ENCODE results near the gene PRSS57. TPM values are rescaled to one million over a fixed set of nuclear protein-coding genes. Genes with fewer than 3 reads are reported as not detected.
A peak's percentile ranks its signal among the peaks of the same experiment; 100 is the strongest.

The PRSS57 gene
- total and polyA plus RNA-seq, 2 of the 13 experiments (the other 11 are each of a cell fraction or from before 2014, with no cell fraction given), result 0.12 TPM; not detected in 1

DNA sequence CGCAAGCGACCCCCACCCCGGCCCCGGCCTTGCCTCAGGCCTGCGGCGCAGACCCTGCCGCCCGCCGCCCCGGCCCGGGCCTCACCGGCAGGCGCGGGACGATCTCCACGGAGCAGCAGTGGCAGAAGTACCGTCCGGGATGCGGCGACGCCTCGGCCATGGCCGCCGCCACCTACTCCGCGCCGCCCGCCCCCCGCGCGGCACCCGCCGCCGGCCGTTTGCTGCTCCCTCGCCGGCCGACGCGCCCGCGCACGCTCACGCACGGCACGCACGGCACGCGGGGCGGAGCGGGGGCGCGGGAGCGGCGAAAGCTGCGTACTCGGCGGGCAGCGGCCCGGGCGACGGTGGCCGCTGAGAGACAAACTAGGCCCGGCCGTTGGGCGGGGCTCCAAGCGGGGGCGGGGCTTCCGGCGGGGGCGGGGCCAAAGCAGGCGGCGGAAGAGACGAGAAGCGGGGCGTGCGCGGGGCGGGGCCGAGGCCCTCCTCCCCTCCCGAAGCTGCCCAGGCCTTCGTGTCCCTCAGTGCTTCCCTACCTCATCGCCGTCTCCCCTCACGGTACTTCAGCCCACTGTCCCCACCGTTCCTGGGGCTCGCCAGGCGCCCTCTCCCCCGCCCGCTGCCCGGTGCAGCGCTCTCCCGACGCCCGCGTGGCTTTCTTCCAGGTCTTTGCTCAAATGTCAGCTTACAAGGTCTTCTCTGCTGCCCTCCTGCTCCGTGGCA is 32.1 kb downstream of the PRSS57 start, which contains the start of gene RNF126 (continued):
- TF ChIP-seq, protein P1, sequence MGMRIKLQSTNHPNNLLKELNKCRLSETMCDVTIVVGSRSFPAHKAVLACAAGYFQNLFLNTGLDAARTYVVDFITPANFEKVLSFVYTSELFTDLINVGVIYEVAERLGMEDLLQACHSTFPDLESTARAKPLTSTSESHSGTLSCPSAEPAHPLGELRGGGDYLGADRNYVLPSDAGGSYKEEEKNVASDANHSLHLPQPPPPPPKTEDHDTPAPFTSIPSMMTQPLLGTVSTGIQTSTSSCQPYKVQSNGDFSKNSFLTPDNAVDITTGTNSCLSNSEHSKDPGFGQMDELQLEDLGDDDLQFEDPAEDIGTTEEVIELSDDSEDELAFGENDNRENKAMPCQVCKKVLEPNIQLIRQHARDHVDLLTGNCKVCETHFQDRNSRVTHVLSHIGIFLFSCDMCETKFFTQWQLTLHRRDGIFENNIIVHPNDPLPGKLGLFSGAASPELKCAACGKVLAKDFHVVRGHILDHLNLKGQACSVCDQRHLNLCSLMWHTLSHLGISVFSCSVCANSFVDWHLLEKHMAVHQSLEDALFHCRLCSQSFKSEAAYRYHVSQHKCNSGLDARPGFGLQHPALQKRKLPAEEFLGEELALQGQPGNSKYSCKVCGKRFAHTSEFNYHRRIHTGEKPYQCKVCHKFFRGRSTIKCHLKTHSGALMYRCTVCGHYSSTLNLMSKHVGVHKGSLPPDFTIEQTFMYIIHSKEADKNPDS (CRISPR knock-in tag; IDR thresholded peaks at IDR 0.05), result no peak
- TF ChIP-seq, protein P2, sequence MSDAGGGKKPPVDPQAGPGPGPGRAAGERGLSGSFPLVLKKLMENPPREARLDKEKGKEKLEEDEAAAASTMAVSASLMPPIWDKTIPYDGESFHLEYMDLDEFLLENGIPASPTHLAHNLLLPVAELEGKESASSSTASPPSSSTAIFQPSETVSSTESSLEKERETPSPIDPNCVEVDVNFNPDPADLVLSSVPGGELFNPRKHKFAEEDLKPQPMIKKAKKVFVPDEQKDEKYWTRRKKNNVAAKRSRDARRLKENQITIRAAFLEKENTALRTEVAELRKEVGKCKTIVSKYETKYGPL (CRISPR knock-in tag; IDR thresholded peaks at IDR 0.05), result no peak
- TF ChIP-seq HNRNPLL (IDR thresholded peaks at IDR 0.05; ENCODE audit: low read depth, low read length, poor library complexity, severe bottlenecking), result peak; percentile 88
- TF ChIP-seq KLF16 (CRISPR knock-in tag; IDR thresholded peaks at IDR 0.05), result 0 out of 4 replicates have a peak, but pooled peaks of 1 of the 2 experiments have one; percentile 34
- TF ChIP-seq, protein P3, sequence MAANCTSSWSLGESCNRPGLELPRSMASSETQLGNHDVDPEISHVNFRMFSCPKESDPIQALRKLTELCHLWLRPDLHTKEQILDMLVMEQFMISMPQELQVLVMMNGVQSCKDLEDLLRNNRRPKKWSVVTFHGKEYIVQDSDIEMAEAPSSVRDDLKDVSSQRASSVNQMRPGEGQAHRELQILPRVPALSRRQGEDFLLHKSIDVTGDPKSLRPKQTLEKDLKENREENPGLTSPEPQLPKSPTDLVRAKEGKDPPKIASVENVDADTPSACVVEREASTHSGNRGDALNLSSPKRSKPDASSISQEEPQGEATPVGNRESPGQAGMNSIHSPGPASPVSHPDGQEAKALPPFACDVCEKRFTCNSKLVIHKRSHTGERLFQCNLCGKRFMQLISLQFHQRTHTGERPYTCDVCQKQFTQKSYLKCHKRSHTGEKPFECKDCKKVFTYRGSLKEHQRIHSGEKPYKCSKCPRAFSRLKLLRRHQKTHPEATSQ (CRISPR knock-in tag; IDR thresholded peaks at IDR 0.05; ENCODE audit: borderline replicate concordance), result no peak
- TF ChIP-seq ZNF83 (CRISPR knock-in tag; IDR thresholded peaks at IDR 0.05; ENCODE audit: borderline replicate concordance), result peak; percentile 56; the same call in 1 of the 2 replicates
- no peak for TF ChIP-seq ATM (IDR thresholded peaks at IDR 0.05; ENCODE audit: borderline replicate concordance)
- TF ChIP-seq, protein P4, sequence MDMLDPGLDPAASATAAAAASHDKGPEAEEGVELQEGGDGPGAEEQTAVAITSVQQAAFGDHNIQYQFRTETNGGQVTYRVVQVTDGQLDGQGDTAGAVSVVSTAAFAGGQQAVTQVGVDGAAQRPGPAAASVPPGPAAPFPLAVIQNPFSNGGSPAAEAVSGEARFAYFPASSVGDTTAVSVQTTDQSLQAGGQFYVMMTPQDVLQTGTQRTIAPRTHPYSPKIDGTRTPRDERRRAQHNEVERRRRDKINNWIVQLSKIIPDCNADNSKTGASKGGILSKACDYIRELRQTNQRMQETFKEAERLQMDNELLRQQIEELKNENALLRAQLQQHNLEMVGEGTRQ (IDR thresholded peaks at IDR 0.05; ENCODE audit: low read depth, low read length), result no peak
- TF ChIP-seq, protein P4 (CRISPR knock-in tag; IDR thresholded peaks at IDR 0.05; ENCODE audit: borderline replicate concordance), result no peak
- TF ChIP-seq ZNF552 (CRISPR knock-in tag; IDR thresholded peaks at IDR 0.05; ENCODE audit: borderline replicate concordance), result no peak
- TF ChIP-seq ZNF44 (CRISPR knock-in tag; IDR thresholded peaks at IDR 0.05), result no peak
- TF ChIP-seq SRSF4 (IDR thresholded peaks at IDR 0.05; ENCODE audit: low read depth, low read length, poor library complexity, severe bottlenecking), result no peak
- TF ChIP-seq POGZ (CRISPR knock-in tag; IDR thresholded peaks at IDR 0.05), result 0 out of 2 replicates have a peak, but pooled peaks have one; percentile 20
- TF ChIP-seq ZNF558 (CRISPR knock-in tag; IDR thresholded peaks at IDR 0.05; ENCODE audit: borderline replicate concordance), result no peak; the same call in 1 of the 2 replicates
- no peak for TF ChIP-seq MEIS1 (CRISPR knock-in tag; IDR thresholded peaks at IDR 0.05; ENCODE audit: borderline replicate concordance)
- TF ChIP-seq, protein P5, sequence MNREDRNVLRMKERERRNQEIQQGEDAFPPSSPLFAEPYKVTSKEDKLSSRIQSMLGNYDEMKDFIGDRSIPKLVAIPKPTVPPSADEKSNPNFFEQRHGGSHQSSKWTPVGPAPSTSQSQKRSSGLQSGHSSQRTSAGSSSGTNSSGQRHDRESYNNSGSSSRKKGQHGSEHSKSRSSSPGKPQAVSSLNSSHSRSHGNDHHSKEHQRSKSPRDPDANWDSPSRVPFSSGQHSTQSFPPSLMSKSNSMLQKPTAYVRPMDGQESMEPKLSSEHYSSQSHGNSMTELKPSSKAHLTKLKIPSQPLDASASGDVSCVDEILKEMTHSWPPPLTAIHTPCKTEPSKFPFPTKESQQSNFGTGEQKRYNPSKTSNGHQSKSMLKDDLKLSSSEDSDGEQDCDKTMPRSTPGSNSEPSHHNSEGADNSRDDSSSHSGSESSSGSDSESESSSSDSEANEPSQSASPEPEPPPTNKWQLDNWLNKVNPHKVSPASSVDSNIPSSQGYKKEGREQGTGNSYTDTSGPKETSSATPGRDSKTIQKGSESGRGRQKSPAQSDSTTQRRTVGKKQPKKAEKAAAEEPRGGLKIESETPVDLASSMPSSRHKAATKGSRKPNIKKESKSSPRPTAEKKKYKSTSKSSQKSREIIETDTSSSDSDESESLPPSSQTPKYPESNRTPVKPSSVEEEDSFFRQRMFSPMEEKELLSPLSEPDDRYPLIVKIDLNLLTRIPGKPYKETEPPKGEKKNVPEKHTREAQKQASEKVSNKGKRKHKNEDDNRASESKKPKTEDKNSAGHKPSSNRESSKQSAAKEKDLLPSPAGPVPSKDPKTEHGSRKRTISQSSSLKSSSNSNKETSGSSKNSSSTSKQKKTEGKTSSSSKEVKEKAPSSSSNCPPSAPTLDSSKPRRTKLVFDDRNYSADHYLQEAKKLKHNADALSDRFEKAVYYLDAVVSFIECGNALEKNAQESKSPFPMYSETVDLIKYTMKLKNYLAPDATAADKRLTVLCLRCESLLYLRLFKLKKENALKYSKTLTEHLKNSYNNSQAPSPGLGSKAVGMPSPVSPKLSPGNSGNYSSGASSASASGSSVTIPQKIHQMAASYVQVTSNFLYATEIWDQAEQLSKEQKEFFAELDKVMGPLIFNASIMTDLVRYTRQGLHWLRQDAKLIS (CRISPR knock-in tag; IDR thresholded peaks at IDR 0.05), result no peak
- TF ChIP-seq, protein P6, sequence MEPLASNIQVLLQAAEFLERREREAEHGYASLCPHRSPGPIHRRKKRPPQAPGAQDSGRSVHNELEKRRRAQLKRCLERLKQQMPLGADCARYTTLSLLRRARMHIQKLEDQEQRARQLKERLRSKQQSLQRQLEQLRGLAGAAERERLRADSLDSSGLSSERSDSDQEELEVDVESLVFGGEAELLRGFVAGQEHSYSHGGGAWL (CRISPR knock-in tag; IDR thresholded peaks at IDR 0.05), result peak; percentile 79

Data from HepG2 (cell line).